ENCODE results near the gene C5orf46.
"Not testable (repeated sequence)": the region's sequence is repeated elsewhere in the genome, so short reads cannot be mapped to it uniquely, and the experiment has no call there.

The C5orf46 gene

DNA sequence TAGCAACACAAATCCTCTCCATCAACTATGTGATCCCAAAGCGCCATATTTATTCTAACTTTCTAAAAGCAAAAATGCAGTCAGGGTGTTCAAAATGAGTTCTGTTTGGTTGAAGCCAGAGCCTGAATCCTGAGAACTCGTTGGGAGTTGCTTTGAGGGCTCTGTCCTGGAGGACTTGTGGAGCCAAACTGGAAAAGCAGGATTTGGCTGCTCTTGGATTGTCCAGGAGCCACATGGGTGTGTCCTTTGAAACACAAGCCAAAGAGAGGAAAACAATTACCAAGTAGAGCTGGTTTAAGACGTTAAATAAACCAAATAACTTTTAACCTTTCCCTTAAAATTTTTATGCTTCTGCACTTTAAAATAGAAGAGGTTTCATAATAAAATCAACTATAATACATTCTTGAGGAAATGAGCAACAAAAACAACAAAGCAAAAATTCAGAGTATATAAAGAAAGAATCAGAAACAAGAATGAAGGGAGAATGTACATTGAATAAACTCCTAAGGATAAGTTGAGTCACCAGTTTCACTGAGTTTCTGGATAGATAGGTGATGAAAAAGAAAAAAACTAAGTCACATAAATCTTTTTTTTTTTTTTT, 13.5 kb downstream of the C5orf46 start:
- no peak for DNase-seq

DNA sequence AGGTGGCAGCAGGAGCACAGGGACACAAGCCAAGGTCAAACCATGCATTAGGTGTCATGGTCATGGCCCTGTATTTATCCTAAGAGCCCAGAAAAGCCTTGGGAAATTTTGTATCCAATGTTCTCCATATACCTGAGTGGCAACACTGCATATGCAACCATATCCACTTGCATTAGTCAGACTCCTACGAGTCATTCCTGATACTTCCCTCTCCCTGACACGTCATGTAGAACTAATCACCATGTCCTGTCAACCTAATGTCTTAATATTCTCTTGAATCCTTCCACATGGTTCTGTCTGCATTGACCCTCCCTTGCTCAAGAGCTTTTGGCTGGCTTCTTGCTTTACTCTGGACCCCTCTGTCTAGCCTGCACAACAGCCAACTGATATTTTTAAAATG, 18.4 kb downstream of the C5orf46 start:
- DNase-seq, result no peak

DNA sequence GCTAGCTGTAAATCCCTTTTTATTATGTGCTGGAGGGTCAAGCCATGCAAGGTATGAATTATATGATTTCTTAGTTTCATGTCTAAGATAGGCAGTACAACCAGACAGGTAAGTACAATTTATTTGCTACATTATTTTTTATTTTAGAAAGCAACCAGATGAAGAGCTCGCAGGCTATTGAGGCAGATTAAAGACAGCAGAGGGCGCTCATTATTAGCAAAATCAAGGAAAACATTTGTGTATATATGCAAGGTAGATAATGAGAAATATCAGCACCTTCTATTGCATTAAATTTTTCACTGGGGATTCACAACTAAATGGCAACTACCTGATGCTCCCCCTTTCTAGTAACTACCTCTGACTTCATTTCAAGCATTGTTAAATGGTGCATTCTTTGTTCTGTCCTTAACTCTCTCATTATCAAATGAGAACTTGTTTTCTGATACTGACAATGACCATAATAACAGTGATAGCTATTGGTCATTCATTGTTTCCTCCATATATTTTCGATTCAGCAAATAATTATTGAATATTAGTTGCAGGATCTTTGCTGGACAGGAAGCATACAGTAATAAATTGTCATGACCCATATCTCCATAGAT, 19.2 kb downstream of the C5orf46 start:
- DNase-seq, result no peak

DNA sequence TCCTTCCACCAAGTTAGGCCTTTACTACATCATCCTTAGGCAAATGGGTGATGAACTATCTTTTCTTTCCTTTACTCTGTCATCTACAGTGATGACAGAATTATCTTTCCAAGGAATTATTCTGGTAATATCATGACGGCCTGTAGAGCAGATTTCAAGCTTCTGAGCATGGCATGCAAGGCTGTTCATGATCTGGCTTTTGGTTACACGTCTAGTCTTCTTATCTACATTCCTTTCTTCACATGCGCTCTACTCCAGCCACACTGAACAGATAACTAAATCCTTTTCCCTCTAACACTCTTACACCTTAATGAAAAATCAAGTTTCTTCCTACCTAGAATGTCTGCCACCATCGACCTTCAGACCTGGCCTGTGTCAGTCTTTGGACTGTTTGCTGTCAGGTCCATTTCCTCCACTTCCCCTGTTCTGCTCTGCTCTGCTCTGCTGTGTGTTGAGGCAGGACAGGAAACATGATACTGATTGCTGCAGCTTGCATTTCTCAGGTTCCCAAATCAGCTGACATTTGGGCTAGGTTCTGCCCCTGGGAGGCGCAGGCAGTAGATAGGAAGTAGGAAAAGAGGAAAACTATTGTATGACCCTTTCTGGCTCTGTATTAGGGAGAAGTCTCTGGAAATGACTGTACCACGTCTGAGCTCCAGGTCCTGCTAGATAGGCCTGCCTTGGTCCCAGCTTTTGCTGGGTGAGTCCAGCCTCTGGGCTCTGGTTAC, 23.6 kb downstream of the C5orf46 start:
- DNase-seq, result no peak

- no peak for DNase-seq
Measured at GRCh38 chr5:147880487-147880886, 25.9 kb downstream of the C5orf46 start.

DNA sequence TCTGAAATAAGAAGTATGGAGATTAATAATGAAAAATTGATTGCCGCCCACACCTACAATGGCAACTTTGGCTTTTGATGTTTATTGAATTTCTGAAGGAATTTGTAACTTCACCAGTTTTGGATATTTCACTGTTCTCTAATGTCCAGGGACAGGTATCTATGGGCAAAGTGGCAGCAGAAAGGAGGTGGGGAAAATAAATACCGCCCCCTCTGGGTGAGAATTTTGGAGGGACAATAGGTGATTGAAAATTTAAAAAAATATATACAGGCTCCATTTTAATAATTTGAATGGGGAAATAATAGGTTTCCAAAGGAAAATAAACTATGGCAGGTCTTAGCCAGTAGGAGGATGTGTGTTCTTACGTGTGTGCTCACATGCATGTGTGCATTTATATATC, 26.6 kb downstream of the C5orf46 start:
- no peak for DNase-seq

DNA sequence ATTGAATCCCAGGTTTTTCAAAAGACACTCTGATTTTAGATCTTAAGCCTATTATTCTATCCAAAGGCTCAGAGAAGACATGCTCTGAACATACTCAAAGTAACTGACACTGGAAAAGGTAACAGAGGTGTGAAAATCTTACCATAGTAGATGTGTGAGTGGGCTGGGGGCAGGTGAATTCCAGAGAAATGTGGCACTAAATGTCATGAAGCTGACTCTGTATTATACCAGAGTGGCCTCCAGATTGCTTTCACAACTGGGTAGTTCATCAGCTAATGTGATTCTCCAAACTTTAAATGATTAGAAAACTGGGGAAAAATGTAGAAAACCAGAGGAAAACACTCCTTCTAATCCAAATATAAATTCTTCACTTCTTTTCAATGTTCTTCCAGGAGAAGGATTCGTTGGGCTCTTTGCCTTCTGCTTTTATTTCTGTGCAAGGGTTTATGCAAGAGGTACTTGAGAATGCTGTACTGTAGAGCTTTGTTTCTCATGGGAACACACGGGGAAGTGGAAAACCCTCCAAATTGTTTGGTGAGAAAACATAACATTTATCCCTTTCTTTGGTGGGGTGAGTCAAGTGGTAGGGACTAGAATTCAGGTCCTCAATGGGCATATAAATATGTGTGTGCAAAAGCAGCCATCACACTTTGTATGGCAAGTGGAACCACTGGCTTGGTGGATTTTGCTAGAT, 28.1 kb downstream of the C5orf46 start, which contains the start of gene SCGB3A2:
Gene SCGB3A2, plus strand, starts transcription at position 646 of the 694 bp plus-strand sequence. CDS start 93 bp downstream, outside the sequence.
- no peak for DNase-seq

DNA sequence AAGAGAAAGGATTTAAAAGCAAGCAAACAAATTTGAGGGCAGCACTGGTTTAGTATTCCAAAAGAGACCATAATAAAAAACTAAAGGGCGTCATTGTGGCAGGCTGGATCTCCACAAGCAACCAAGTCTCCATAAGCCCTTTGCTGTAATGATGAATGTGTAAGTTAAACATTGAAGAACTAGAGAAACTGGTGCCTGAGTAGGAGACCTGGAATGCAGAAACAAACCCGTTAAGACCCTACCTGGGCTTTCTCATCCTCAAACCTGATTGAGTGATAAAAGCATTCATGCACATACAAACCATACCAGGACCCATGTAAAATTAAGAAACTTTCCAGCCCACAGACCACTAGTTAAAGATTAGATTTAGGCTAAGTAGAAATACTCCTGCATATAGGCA, 29.7 kb downstream of the C5orf46 start:
- no peak for DNase-seq

- no peak for DNase-seq
Measured at GRCh38 chr5:147876141-147876540, 30.2 kb downstream of the C5orf46 start.

GRCh38 chr5:147874910-147875367, 31.4 kb downstream of the C5orf46 start:
- no peak for DNase-seq

DNA sequence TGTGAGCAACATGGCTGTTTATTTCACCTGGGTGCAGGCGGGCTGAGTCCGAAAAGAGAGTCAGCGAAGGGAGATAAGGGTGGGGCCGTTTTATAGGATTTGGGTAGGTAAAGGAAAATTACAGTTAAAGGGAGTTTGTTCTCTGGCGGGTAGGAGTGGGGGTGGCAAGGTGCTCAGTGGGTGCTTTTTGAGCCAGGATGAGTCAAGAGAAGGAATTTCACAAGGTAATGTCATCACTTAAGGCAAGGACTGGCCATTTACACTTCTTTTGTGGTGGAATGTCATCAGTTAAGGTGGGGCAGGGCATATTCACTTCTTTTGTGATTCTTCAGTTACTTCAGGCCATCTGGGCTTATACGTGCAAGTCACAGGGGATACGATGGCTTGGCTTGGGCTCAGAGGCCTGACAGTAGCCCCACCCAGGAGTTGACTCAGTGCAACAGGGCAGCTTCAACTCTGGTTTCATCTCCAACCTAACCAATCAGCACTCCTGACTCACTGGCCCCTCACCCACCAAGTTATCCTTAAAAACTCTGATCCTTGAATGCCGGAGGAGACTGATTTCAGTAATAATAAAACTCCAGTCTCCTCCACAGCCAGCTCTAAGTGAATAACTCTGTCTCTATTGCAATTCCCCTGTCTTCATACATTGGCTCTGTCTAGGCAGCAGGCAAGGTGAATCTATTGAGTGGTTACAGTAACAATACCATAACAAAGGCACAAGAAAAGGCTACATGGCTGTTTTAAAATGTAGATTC, 32.0 kb downstream of the C5orf46 start:
- not testable (repeated sequence) for DNase-seq

- not testable (repeated sequence) for DNase-seq
Measured at GRCh38 chr5:147872744-147873435, 33.4 kb downstream of the C5orf46 start.

DNA sequence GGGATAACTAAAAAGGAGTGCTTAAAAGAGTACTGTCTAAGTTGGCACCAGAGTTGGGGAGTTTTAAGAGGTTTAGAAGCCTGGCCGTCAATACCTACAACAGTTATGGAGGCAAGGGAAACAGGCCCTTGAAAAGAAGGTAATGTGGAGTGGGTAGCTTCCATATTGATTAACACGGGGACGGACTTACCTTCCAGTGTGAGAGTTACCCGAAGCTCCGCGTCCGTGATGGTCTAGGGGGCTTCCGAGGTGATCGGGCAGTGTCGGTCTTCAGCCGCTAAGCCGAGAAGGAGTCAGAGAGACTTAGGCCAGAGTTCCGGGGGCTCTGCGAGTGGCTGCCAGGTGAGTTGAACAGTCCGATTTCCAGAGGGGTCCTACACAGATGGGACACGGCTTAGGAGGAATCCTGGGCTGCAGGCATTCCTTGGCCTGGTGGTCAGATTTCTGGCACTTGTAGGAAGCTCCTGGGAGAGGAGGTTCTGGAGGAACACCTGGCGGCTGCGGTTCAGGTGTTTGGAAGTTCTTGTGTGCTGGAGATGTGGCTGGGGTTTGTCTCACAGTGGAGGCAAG, 34.3 kb downstream of the C5orf46 start:
- DNase-seq, result not testable (repeated sequence)

DNA sequence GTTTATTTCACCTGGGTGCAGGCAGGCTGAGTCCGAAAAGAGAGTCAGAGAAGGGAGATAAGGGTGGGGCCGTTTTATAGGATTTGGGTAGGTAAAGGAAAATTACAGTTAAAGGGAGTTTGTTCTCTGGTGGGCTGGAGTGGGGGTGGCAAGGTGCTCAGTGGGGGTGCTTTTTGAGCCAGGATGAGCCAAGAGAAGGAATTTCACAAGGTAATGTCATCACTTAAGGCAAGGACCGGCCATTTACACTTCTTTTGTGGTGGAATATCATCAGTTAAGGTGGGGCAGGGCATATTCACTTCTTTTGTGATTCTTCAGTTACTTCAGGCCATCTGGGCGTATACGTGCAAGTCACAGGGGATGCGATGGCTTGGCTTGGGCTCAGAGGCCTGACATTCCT, 36.4 kb downstream of the C5orf46 start:
- DNase-seq, result not testable (repeated sequence)

GRCh38 chr5:147869112-147869511, 37.2 kb downstream of the C5orf46 start:
- no peak for DNase-seq

DNA sequence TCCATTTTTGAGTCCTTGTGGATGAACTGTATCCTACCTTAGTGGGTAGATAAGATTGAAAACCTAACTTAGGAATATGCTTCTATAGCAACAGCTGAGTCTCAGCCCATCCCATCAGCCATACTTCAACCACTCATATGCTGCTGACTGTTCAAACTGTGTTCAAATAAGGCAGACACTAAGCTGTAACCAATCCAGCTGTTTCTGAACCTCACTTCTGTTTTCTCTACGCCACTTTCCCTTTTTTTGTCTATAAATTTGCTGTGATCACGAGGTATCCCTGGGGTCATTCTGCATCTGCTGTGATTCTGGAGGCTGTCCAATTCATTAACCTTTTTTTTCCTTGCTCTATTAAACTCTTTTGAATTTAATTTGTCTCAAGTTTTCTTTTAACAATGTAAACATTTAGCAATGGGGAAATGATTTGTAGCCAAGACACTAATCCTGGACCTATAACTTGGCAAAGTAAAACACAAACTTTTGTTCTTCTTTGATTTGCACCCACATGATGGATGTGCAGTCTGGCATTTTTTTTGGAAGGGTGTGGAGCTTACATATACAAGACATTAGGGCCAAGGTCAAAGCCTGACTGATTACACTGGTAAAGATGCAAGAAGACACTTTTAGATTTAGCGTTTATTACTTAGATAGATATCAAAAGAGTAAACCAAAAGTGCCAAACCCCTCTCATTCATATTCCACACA, 42.7 kb downstream of the C5orf46 start:
- no peak for DNase-seq

DNA sequence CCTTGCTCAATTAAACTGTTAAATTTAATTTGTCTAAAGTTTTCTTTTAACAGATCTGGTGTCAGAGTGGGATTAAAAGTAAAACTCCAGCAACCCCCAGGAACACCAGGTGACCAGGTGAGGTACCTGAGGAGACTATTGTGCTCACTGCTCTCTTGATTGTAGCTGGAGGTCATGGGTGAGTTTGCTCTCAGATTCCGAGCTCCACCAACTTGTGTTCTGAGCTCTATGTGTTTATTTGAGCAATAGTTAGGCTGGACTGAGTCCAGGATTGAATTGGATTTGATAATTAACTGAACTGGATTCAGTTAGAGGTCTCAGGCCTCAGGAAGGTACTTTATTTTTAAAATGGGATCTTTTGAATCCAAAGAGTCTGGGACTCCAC, 45.7 kb downstream of the C5orf46 start:
- no peak for DNase-seq

- no peak for DNase-seq
Measured at GRCh38 chr5:147859962-147860640, 46.2 kb downstream of the C5orf46 start.

- no peak for DNase-seq
Measured at GRCh38 chr5:147858565-147858964, 47.8 kb downstream of the C5orf46 start.
